Calu3 (cell line): ENCODE measurements around the gene NBAS. TPM values are rescaled to one million over a fixed set of nuclear protein-coding genes. Genes with fewer than 3 reads are reported as not detected.

Experiments used
- BruUV-seq: library from RNA; stranded (reverse); fragments of 400-500 nt; replicated peaks from 2 replicates; lab custom pipeline; 2021; lab: Mats Ljungman, UMichigan
- CTCF ChIA-PET: fragments of 300-600 bp; sonication (Branson Sonifier 250); formaldehyde crosslinking; loops from one replicate; lab custom pipeline; 2022; ENCODE audit warnings: antibody characterized with exemption; lab: Charles Lee
- DNase-seq: peaks from one replicate; pipeline ENCODE4 v3.0.0; 2022
- H3K27ac Mint-ChIP-seq: one replicate; pipeline ENCODE4 v1.8.0; 2022; ENCODE audit warnings: mixed read lengths; ENCODE audit not compliant: unreplicated experiment
- H3K27me3 Mint-ChIP-seq: one replicate; pipeline ENCODE4 v1.8.0; 2022; ENCODE audit warnings: mixed read lengths; ENCODE audit not compliant: unreplicated experiment
- H3K36me3 Mint-ChIP-seq: one replicate; pipeline ENCODE4 v1.8.0; 2022; ENCODE audit warnings: mild to moderate bottlenecking, moderate library complexity, mixed read lengths; ENCODE audit not compliant: insufficient read depth, unreplicated experiment
- H3K4me1 Mint-ChIP-seq: one replicate; pipeline ENCODE4 v1.8.0; 2022; ENCODE audit warnings: mild to moderate bottlenecking, low read depth, mixed read lengths; ENCODE audit not compliant: unreplicated experiment
- H3K4me3 Mint-ChIP-seq: one replicate; pipeline ENCODE4 v1.8.0; 2022; ENCODE audit warnings: mild to moderate bottlenecking, low read depth, moderate library complexity, mixed read lengths; ENCODE audit not compliant: unreplicated experiment
- H3K9me3 Mint-ChIP-seq: one replicate; pipeline ENCODE4 v1.8.0; 2022; ENCODE audit warnings: low read depth, mixed read lengths; ENCODE audit not compliant: unreplicated experiment
- CTCF ChIP-seq: fragments of 200-600 bp; IDR thresholded peaks from one replicate; pipeline ENCODE4 v1.8.0; 2022; ENCODE audit warnings: antibody characterized with exemption; ENCODE audit not compliant: unreplicated experiment
- intact Hi-C: fragments of 100-400 bp; cut with micrococcal nuclease; formaldehyde crosslinking; loops from one replicate; pipeline ENCODE4 v1.10.0; 2022; ENCODE audit not compliant: unreplicated experiment
- total RNA-seq: library from RNA; stranded (reverse); gene quantifications from 2 replicates; pipeline ENCODE4 v1.2.3, GENCODE V29; 2022

The NBAS gene
- total RNA-seq, 1 experiment from 2014 or later = 30.4 TPM

GRCh38 chr2:15565994-15566671 is 5.0 kb upstream of the NBAS start:
- Mint-ChIP-seq H3K4me3 (no peak overlapping the region), H3K9me3 (no peaks in the 10 kb centered on the region), H3K36me3 (peaks cover 8% of the 10 kb centered on the region), H3K4me1 (peaks cover 14% of the 10 kb centered on the region), H3K27me3 (no peaks in the 10 kb centered on the region), H3K27ac (no peak overlapping the region)
- DNase-seq = no peak
- no peak for TF ChIP-seq CTCF
- CTCF ChIA-PET = no interaction called here
- intact Hi-C loops = no loop called here
- BruUV-seq = no TSS peak

- peaks cover 15% of the 10 kb centered on the region for H3K36me3 Mint-ChIP-seq
These were observed 4.3 kb upstream of the NBAS start for GRCh38 chr2:15565392-15565791.

GRCh38 chr2:15563227-15564100 is 2.3 kb upstream of the NBAS start:
- CTCF ChIA-PET = interaction anchor here (1.2 kb wide), 1 partner anchor 17 kb away, joined by 3 read pairs; no protein-coding TSS in a partner anchor
- no TSS peak for BruUV-seq
- intact Hi-C loops = no loop called here
- no peak for TF ChIP-seq CTCF
- Mint-ChIP-seq H3K4me1 (peaks cover 14% of the 10 kb centered on the region), H3K27me3 (no peaks in the 10 kb centered on the region), H3K36me3 (peaks cover 19% of the 10 kb centered on the region), H3K9me3 (no peaks in the 10 kb centered on the region), H3K27ac (no peak overlapping the region), H3K4me3 (peak overlapping the region; percentile 8)
- no peak for DNase-seq

More at GRCh38 chr2:15565392-15565791, 4.3 kb upstream of the NBAS start:
- no TSS peak for BruUV-seq
- intact Hi-C loops = no loop called here
- Mint-ChIP-seq H3K27me3 (no peaks in the 10 kb centered on the region), H3K27ac (no peak overlapping the region), H3K4me1 (peaks cover 14% of the 10 kb centered on the region), H3K4me3 (no peak overlapping the region), H3K9me3 (no peaks in the 10 kb centered on the region)
- TF ChIP-seq CTCF = no peak
- CTCF ChIA-PET = no interaction called here
- DNase-seq = no peak

- BruUV-seq = no TSS peak
- TF ChIP-seq CTCF = no peak
- Mint-ChIP-seq H3K9me3 (no peaks in the 10 kb centered on the region), H3K36me3 (peaks cover 19% of the 10 kb centered on the region), H3K4me1 (peaks cover 20% of the 10 kb centered on the region), H3K27ac (no peak overlapping the region), H3K27me3 (no peaks in the 10 kb centered on the region), H3K4me3 (peak overlapping the region; percentile 96)
- no peak for DNase-seq
- CTCF ChIA-PET = interaction anchor here (2.0 kb wide), 1 partner anchor 15 kb away, joined by 7 read pairs; no protein-coding TSS in a partner anchor
- intact Hi-C loops = no loop called here
These were observed 1.4 kb upstream of the NBAS start for GRCh38 chr2:15562354-15563031.
